Measurements from ENCODE around the gene TIE1. TPM values are rescaled to one million over a fixed set of nuclear protein-coding genes. Genes with fewer than 3 reads are reported as not detected.

The TIE1 gene
- total RNA-seq: not detected

GRCh38 chr1:43300378-43301094 lies at the start of gene TIE1:
Gene TIE1 (plus strand): TSS chr1:43300982. CDS start chr1:43301072, 90 bp downstream.
- no peak within 1 kb of the TSS for H3K4me3 Mint-ChIP-seq
- H3K36me3 Mint-ChIP-seq (ENCODE audit: low read depth): no peaks in the 10 kb centered on the region
- H3K27ac Mint-ChIP-seq: no peak within 1 kb of the TSS
- peaks cover 13% of the 10 kb centered on the region for H3K4me1 Mint-ChIP-seq
- H3K27me3 Mint-ChIP-seq: no peaks in the 10 kb centered on the region
- DNase-seq: no peak
- no peaks in the 10 kb centered on the region for H3K9me3 Mint-ChIP-seq
- CTCF ChIA-PET: no interaction called here
- POLR2A ChIA-PET: no interaction called here

- DNase-seq: no peak
- no peaks in the 10 kb centered on the region for H3K36me3 Mint-ChIP-seq (ENCODE audit: low read depth)
- H3K4me1 Mint-ChIP-seq: no peaks in the 10 kb centered on the region
- H3K9me3 Mint-ChIP-seq: peaks cover 7% of the 10 kb centered on the region
- ChIA-PET CTCF (no interaction called here), POLR2A (no interaction called here)
- H3K27ac Mint-ChIP-seq: no peak overlapping the region
- H3K4me3 Mint-ChIP-seq: no peak overlapping the region
- peaks cover 33% of the 10 kb centered on the region for H3K27me3 Mint-ChIP-seq
Observed at GRCh38 chr1:43251024-43251423, 49.8 kb upstream of the TIE1 start.

GRCh38 chr1:43252225-43252624 lies 48.6 kb upstream of the TIE1 start:
- DNase-seq: no peak
- Mint-ChIP-seq H3K27me3 (peaks cover 26% of the 10 kb centered on the region), H3K27ac (no peak overlapping the region), H3K4me1 (no peaks in the 10 kb centered on the region), H3K9me3 (peaks cover 3% of the 10 kb centered on the region), H3K36me3 (ENCODE audit: low read depth) (no peaks in the 10 kb centered on the region), H3K4me3 (no peak overlapping the region)
- ChIA-PET CTCF (no interaction called here), POLR2A (no interaction called here)

- peaks cover 26% of the 10 kb centered on the region for H3K27me3 Mint-ChIP-seq
- CTCF ChIA-PET: no interaction called here
- no peak overlapping the region for H3K27ac Mint-ChIP-seq
- H3K36me3 Mint-ChIP-seq (ENCODE audit: low read depth): peaks cover 2% of the 10 kb centered on the region
- H3K9me3 Mint-ChIP-seq: peaks cover 2% of the 10 kb centered on the region
- no peak for DNase-seq
- H3K4me1 Mint-ChIP-seq: no peaks in the 10 kb centered on the region
- POLR2A ChIA-PET: no interaction called here
- H3K4me3 Mint-ChIP-seq: no peak overlapping the region
Observed at GRCh38 chr1:43253173-43253572, 47.6 kb upstream of the TIE1 start.

- Mint-ChIP-seq H3K9me3 (peaks cover 7% of the 10 kb centered on the region), H3K4me3 (no peak overlapping the region), H3K36me3 (ENCODE audit: low read depth) (peaks cover 2% of the 10 kb centered on the region), H3K27me3 (peaks cover 26% of the 10 kb centered on the region), H3K4me1 (no peaks in the 10 kb centered on the region), H3K27ac (no peak overlapping the region)
- CTCF ChIA-PET: interaction anchor here (0.6 kb wide), 1 partner anchor 325 kb away, joined by 4 read pairs; no protein-coding TSS in a partner anchor
- POLR2A ChIA-PET: no interaction called here
- no peak for DNase-seq
Observed at GRCh38 chr1:43253876-43254275, 46.9 kb upstream of the TIE1 start.

GRCh38 chr1:43255438-43256210 lies 45.2 kb upstream of the TIE1 start:
- DNase-seq: no peak
- no peak overlapping the region for H3K4me3 Mint-ChIP-seq
- no peaks in the 10 kb centered on the region for H3K4me1 Mint-ChIP-seq
- no peak overlapping the region for H3K27ac Mint-ChIP-seq
- H3K36me3 Mint-ChIP-seq (ENCODE audit: low read depth): peaks cover 2% of the 10 kb centered on the region
- peaks cover 7% of the 10 kb centered on the region for H3K9me3 Mint-ChIP-seq
- peaks cover 26% of the 10 kb centered on the region for H3K27me3 Mint-ChIP-seq
- ChIA-PET POLR2A (no interaction called here), CTCF (interaction anchor here (0.5 to 1.6 kb wide), 2 partner anchors 22 to 574 kb away, joined by 3 read pairs; no protein-coding TSS in a partner anchor)

- H3K27me3 Mint-ChIP-seq: peaks cover 17% of the 10 kb centered on the region
- no peak overlapping the region for H3K4me3 Mint-ChIP-seq
- peaks cover 2% of the 10 kb centered on the region for H3K36me3 Mint-ChIP-seq (ENCODE audit: low read depth)
- no peak overlapping the region for H3K27ac Mint-ChIP-seq
- no peak for DNase-seq
- POLR2A ChIA-PET: no interaction called here
- no peaks in the 10 kb centered on the region for H3K4me1 Mint-ChIP-seq
- CTCF ChIA-PET: interaction anchor here (0.8 to 1.5 kb wide), 3 partner anchors 11 to 28 kb away, joined by 3 read pairs; partner anchors contain the start of gene C1orf210
- peaks cover 7% of the 10 kb centered on the region for H3K9me3 Mint-ChIP-seq
Observed at GRCh38 chr1:43256675-43257570, 43.9 kb upstream of the TIE1 start.

- Mint-ChIP-seq H3K9me3 (peaks cover 10% of the 10 kb centered on the region), H3K36me3 (ENCODE audit: low read depth) (peaks cover 2% of the 10 kb centered on the region), H3K4me1 (no peaks in the 10 kb centered on the region), H3K27me3 (peaks cover 4% of the 10 kb centered on the region), H3K4me3 (no peak overlapping the region), H3K27ac (no peak overlapping the region)
- POLR2A ChIA-PET: no interaction called here
- no peak for DNase-seq
- CTCF ChIA-PET: interaction anchor here (1.3 kb wide), 1 partner anchor 27 kb away, joined by 3 read pairs; the partner anchor contains the start of gene C1orf210
Observed at GRCh38 chr1:43258370-43258769, 42.4 kb upstream of the TIE1 start.

- CTCF ChIA-PET: interaction anchor here (0.6 kb wide), 1 partner anchor 34 kb away, joined by 3 read pairs; no protein-coding TSS in a partner anchor
- H3K27ac Mint-ChIP-seq: no peak overlapping the region
Observed at GRCh38 chr1:43265431-43265830, 35.4 kb upstream of the TIE1 start.

GRCh38 chr1:43266881-43267280 lies 33.9 kb upstream of the TIE1 start:
- Mint-ChIP-seq H3K9me3 (peaks cover 8% of the 10 kb centered on the region), H3K36me3 (ENCODE audit: low read depth) (peaks cover 2% of the 10 kb centered on the region), H3K27me3 (peaks cover 3% of the 10 kb centered on the region), H3K4me1 (peaks cover 18% of the 10 kb centered on the region), H3K4me3 (no peak overlapping the region), H3K27ac (no peak overlapping the region)
- ChIA-PET CTCF (interaction anchor here (1.5 kb wide), 1 partner anchor 10 kb away, joined by 3 read pairs; no protein-coding TSS in a partner anchor), POLR2A (no interaction called here)
- no peak for DNase-seq

More at GRCh38 chr1:43265431-43265830, 35.4 kb upstream of the TIE1 start:
- peaks cover 4% of the 10 kb centered on the region for H3K4me1 Mint-ChIP-seq
- H3K4me3 Mint-ChIP-seq: no peak overlapping the region
- POLR2A ChIA-PET: no interaction called here
- peaks cover 2% of the 10 kb centered on the region for H3K36me3 Mint-ChIP-seq (ENCODE audit: low read depth)
- H3K9me3 Mint-ChIP-seq: peaks cover 8% of the 10 kb centered on the region
- DNase-seq: no peak
- peaks cover 3% of the 10 kb centered on the region for H3K27me3 Mint-ChIP-seq

GRCh38 chr1:43267291-43267805 lies 33.4 kb upstream of the TIE1 start:
- peaks cover 2% of the 10 kb centered on the region for H3K36me3 Mint-ChIP-seq (ENCODE audit: low read depth)
- peaks cover 3% of the 10 kb centered on the region for H3K27me3 Mint-ChIP-seq
- DNase-seq: no peak
- no peak overlapping the region for H3K4me3 Mint-ChIP-seq
- H3K4me1 Mint-ChIP-seq: peaks cover 19% of the 10 kb centered on the region
- peaks cover 5% of the 10 kb centered on the region for H3K9me3 Mint-ChIP-seq
- ChIA-PET POLR2A (no interaction called here), CTCF (interaction anchor here (1.5 kb wide), 1 partner anchor 10 kb away, joined by 3 read pairs; no protein-coding TSS in a partner anchor)
- no peak overlapping the region for H3K27ac Mint-ChIP-seq

GRCh38 chr1:43267818-43268425 lies 32.9 kb upstream of the TIE1 start:
- peaks cover 5% of the 10 kb centered on the region for H3K9me3 Mint-ChIP-seq
- ChIA-PET CTCF (interaction anchor here (1.5 kb wide), 1 partner anchor 11 kb away, joined by 3 read pairs; no protein-coding TSS in a partner anchor), POLR2A (interaction anchor here (0.7 kb wide), 1 partner anchor 64 kb away, joined by 4 read pairs; no protein-coding TSS in a partner anchor)
- peaks cover 3% of the 10 kb centered on the region for H3K27me3 Mint-ChIP-seq
- H3K36me3 Mint-ChIP-seq (ENCODE audit: low read depth): peaks cover 2% of the 10 kb centered on the region
- H3K4me3 Mint-ChIP-seq: no peak overlapping the region
- H3K4me1 Mint-ChIP-seq: peaks cover 19% of the 10 kb centered on the region
- no peak overlapping the region for H3K27ac Mint-ChIP-seq
- no peak for DNase-seq
